ENCODE measurements around the gene OPRD1.

DNA sequence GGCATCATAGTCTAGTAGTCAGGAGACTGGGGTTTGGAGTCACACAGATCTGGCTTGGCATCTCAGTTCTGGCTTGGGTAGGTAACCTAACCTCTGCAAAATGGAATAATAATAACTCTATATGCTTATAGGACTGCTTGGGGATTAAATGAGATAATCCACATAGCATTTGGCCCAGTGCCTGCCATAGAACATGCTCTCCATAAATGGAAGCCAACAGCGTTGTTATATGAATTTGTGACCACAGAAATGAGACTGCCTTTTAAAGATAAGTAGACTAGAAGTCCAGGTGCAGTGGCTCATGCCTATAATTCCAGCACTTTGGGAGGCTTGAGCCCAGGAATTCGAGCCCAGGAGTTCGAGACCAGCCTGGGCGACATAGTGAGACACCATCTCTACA is 4.0 kb upstream of the OPRD1 start:
- TF ChIP-seq POLR2A (IDR thresholded peaks at IDR 0.05; ENCODE audit: low read depth, low read length) (no peak), POLR2AphosphoS5 (IDR thresholded peaks at IDR 0.05; ENCODE audit: low read depth, low read length) (no peak)
